Measurements from ENCODE around the gene PALLD.

The PALLD gene

DNA sequence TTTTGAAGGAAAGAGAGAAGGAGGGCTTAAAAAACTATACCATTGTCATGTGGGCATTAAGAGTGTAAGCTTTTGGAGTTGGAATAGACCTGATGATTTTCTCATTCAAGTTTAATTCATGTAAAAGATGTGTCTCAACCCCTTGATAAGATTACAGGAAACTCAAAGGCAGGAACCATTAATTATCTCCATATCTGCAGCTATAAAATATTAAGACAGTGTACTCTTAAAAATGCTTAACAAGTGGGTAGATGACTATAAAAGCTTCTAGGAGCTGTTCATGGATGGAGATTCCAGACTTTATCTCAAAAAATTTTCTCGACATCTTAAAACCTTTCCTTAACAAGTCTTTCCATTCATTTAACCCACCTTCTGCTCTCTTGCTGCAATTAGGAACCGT is 208.3 kb downstream of the PALLD start:
- no peak for DNase-seq (ENCODE audit: low read depth)
- TF ChIP-seq CTCF (conservative IDR thresholded peaks at IDR 0.05; ENCODE audit: low read depth, low read length) = no peak

DNA sequence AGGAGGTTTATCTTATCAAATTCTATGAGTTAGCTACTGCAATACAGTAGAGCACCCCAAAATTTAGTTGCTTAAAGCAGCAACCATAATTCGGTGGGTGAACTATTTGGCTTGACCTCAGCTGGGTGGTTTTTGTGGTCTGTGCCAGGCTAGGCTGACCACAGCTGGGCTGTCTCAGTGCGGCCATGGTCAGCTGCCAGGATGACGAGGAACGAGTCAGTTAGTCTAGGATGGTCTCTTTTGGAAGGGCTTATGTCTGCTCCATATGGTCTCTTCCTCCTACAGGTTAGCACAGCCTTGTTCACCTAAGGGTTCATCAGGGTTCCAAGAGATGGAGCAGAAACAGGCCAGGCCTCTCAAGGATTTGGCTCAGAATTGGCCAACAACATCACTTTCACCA is 210.4 kb downstream of the PALLD start:
- no peak for TF ChIP-seq CTCF (conservative IDR thresholded peaks at IDR 0.05; ENCODE audit: low read depth, low read length)
- no peak for DNase-seq (ENCODE audit: low read depth)
- no peak overlapping the region for H3K4me3 ChIP-seq (ENCODE audit: low read depth, low read length)

More for the DNA sequence above, 208.3 kb downstream of the PALLD start:
- H3K4me3 ChIP-seq (ENCODE audit: low read depth, low read length) = no peak overlapping the region

- TF ChIP-seq CTCF (conservative IDR thresholded peaks at IDR 0.05; ENCODE audit: low read depth, low read length) = no peak
- H3K4me3 ChIP-seq (ENCODE audit: low read depth, low read length) = no peak overlapping the region
- no peak for DNase-seq (ENCODE audit: low read depth)
Measured at GRCh38 chr4:168708108-168708507, 211.3 kb downstream of the PALLD start.

DNA sequence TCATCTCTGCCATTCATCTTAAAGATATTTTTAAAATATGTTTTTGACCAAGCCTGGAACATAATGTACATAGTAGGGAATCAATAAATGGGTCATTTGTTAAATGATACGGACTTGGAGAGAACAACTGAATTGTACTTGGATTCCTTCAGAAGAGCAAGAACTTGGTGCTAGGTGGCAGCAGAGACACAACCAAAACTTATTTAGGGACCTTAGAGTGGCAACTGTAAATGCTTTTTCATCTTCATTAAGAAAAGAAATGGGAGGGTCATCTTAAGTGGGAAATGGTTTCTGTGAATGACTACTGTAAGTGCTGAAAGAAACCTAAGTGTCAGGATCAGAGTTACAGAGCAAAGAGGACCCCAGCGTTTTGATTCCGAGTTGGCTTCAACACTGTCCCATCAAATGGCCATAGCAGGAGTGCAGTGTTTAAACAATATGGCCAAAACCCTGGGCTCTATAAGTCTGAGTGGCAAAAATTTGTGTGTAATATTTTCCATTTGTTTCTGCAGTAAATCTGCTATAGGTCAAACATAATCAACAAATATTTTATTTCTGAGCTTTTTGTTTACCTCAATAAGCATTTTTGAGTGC is 213.6 kb downstream of the PALLD start:
- TF ChIP-seq CTCF (conservative IDR thresholded peaks at IDR 0.05; ENCODE audit: low read depth, low read length) = peak; percentile 69
- H3K4me3 ChIP-seq (ENCODE audit: low read depth, low read length) = no peak overlapping the region
- DNase-seq (ENCODE audit: low read depth) = peak; percentile 91

DNA sequence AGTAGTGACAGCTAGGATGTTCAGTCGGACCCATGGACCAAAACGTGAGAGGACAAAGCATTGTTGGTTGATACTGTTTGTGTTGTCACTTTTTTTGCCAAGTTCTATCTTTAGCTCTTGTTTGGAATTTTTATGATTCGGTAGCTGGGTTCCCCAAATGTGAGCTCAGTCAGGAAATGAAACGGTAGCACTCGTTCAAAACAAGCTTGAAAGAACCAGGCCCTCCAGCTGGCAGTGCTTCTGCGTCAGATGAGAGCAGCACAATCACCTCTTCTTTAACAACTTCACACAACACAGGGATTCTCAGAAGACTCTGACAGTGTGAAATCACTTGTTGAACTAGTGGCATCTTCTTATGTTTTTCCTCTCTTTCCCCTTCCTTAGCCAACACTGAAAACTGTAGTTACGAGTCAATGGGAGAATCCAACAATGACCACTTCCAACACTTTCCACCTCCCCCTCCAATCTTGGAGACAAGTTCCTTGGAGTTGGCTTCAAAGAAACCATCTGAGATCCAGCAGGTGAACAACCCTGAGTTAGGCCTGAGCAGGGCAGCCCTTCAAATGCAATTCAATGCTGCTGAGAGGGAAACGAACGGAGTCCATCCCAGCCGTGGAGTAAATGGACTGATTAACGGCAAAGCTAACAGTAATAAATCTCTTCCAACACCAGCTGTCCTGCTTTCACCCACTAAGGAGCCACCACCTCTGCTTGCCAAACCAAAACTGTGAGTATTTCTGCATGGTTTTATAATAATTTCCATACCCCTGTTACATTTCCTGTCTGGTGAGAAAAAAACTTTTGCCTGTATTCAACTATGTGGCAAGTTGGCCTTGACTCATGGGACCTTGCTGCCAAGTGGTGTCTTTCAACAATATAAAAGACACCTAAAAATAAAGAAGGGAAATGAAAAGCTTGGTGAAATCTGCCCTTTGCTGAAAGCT is 214.6 kb downstream of the PALLD start:
- H3K4me3 ChIP-seq (ENCODE audit: low read depth, low read length) = no peak overlapping the region
- no peak for TF ChIP-seq CTCF (conservative IDR thresholded peaks at IDR 0.05; ENCODE audit: low read depth, low read length)
- peak; percentile 39 for DNase-seq (ENCODE audit: low read depth)

DNA sequence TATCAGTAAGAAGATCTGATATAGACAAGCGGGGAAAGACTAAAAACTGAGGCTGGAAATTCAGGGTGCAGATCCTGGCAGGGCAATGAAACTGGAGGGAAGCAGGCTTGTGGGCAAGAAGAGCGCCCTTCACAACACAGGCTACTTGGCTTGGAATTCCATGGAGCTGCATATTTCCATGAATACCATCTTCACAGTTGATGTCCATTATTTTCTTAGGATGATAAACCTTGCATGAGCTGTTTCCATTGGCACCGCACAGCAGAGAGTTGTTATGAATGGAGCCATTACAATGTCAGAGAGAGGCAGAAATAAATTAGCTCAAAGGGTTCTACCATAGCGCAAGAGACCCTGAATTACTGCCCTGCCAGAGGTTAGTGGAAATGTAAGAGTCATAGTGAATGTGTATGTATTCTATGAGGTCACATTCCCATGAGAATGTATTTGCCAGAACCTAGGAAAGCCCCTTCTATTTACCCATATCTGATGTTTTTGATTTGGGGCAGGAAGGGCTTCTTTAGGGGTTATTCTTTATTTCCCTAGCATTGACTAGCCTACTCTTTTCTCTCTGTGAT is 215.6 kb downstream of the PALLD start:
- DNase-seq (ENCODE audit: low read depth) = no peak
- H3K4me3 ChIP-seq (ENCODE audit: low read depth, low read length) = no peak overlapping the region
- TF ChIP-seq CTCF (conservative IDR thresholded peaks at IDR 0.05; ENCODE audit: low read depth, low read length) = no peak

Measured in choroid plexus epithelial cell (primary cell).